Left ventricle myocardium inferior (tissue), 1 donor: ENCODE measurements around the gene RBM19. TPM values are rescaled to one million over a fixed set of nuclear protein-coding genes. Genes with fewer than 3 reads are reported as not detected.
"Not testable (repeated sequence)": the region's sequence is repeated elsewhere in the genome, so short reads cannot be mapped to it uniquely, and the experiment has no call there.

ENCODE experiments used
- DNase-seq: peaks from one replicate; pipeline ENCODE4 v3.0.0-alpha.2; 2020
- H3K27ac ChIP-seq: fragments of 200-600 bp; replicated peaks from 2 replicates; pipeline ENCODE4 v1.8.0; 2021
- H3K27me3 ChIP-seq: fragments of 200-600 bp; 2 replicates; pipeline ENCODE4 v1.8.0; 2021; ENCODE audit warnings: low read depth
- H3K36me3 ChIP-seq: fragments of 200-600 bp; 2 replicates; pipeline ENCODE4 v1.8.0; 2021
- H3K4me1 ChIP-seq: fragments of 200-600 bp; 2 replicates; pipeline ENCODE4 v1.8.0; 2021
- H3K4me3 ChIP-seq: fragments of 200-600 bp; 2 replicates; pipeline ENCODE4 v1.8.0; 2021; ENCODE audit warnings: mild to moderate bottlenecking, moderate library complexity
- H3K9me3 ChIP-seq: fragments of 200-600 bp; replicated peaks from 2 replicates; pipeline ENCODE4 v1.8.0; 2021
- intact Hi-C: fragments of 100-400 bp; cut with micrococcal nuclease; formaldehyde crosslinking; loops from one replicate; pipeline ENCODE4 v1.11.0; 2022
- total RNA-seq: library from RNA; stranded (reverse); fragmentation: NEBNext Ultra II Directional; extraction: Animal tissue kit (Norgen Biotek cat#: 25700); gene quantifications from one replicate; pipeline ENCODE4 v1.2.1, GENCODE V29; 2021
- TF ChIP-seq, protein P1 (sequence below): fragments of 200-600 bp; IDR thresholded peaks from 2 replicates; pipeline ENCODE4 v1.8.0; 2021; ENCODE audit warnings: antibody characterized with exemption, mild to moderate bottlenecking, borderline replicate concordance
- donor health status: DM: no; HTN: yes; CAD: no; lungs with severe emphysema.

The RBM19 gene
- total RNA-seq, 1 donor from 2014 or later, result 18.9 TPM

DNA sequence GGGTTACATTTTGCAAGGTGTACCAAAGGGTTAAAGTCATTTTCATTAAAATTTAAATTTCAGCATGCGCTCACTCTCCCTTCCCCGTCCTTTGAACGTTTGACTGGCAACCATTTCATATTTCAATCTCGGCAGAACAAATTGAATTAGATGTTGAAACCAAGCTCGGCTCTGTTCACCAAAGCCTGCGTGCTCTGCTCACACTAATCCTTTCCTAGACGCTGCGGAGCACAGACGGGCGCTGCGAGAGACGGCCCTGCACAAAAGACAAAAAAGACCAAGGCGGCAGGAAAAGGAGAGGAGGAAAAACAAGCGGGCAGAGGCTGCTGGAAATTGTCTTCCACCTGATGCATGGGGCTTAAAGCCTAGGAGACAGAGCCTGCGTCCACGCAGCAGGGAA lies 149.3 kb downstream of the RBM19 start:
- Histone ChIP-seq H3K27ac (no peak overlapping the region), H3K36me3 (peaks cover 17% of the 10 kb centered on the region), H3K27me3 (no peaks in the 10 kb centered on the region), H3K4me1 (no peaks in the 10 kb centered on the region), H3K9me3 (peaks cover 4% of the 10 kb centered on the region), H3K4me3 (no peak overlapping the region)
- TF ChIP-seq, protein P1, sequence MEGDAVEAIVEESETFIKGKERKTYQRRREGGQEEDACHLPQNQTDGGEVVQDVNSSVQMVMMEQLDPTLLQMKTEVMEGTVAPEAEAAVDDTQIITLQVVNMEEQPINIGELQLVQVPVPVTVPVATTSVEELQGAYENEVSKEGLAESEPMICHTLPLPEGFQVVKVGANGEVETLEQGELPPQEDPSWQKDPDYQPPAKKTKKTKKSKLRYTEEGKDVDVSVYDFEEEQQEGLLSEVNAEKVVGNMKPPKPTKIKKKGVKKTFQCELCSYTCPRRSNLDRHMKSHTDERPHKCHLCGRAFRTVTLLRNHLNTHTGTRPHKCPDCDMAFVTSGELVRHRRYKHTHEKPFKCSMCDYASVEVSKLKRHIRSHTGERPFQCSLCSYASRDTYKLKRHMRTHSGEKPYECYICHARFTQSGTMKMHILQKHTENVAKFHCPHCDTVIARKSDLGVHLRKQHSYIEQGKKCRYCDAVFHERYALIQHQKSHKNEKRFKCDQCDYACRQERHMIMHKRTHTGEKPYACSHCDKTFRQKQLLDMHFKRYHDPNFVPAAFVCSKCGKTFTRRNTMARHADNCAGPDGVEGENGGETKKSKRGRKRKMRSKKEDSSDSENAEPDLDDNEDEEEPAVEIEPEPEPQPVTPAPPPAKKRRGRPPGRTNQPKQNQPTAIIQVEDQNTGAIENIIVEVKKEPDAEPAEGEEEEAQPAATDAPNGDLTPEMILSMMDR, result no peak
- intact Hi-C loops, result no loop called here
- DNase-seq, result no peak

DNA sequence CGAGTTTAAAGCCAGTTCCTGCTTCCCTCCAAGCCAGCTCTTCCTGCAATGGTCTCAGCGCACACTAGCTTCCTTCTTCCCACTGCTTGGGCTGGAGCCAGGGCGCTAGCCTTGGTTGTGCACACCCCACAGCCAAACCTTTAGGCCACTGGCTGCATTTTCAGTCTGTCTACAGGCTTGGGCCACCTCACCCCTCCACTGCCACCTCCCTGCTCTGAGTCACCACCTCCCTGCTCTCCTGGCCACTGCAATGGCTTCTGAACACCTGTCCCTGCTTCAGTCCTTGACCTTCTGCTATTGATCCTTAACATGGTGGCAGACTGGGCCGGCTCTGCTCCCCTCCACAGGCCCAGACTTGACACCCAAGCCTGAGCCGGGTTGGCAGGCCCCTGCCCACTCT lies 151.1 kb downstream of the RBM19 start:
- DNase-seq, result no peak
- Histone ChIP-seq H3K27me3 (no peaks in the 10 kb centered on the region), H3K4me1 (no peaks in the 10 kb centered on the region), H3K4me3 (no peak overlapping the region), H3K36me3 (peaks cover 21% of the 10 kb centered on the region), H3K9me3 (peaks cover 12% of the 10 kb centered on the region), H3K27ac (no peak overlapping the region)
- TF ChIP-seq, protein P1, result no peak
- intact Hi-C loops, result no loop called here

DNA sequence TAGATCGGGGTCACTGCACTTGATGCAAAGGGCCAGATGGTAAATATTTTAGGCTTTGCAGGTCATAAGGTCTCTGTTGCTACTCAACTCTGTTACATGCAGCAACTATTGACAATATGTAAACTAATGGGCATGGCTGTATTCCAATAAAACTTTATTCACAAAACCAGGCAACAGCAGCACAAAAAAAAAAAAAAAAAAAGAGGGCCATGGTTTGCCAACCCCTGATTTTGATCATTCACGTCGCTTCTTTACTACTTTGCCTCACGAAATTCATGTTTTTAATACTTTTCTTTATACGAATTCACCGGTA lies 152.9 kb downstream of the RBM19 start:
- Histone ChIP-seq H3K36me3 (peaks cover 21% of the 10 kb centered on the region), H3K27ac (no peak overlapping the region), H3K4me1 (no peaks in the 10 kb centered on the region), H3K4me3 (no peak overlapping the region), H3K27me3 (no peaks in the 10 kb centered on the region), H3K9me3 (peaks cover 12% of the 10 kb centered on the region)
- intact Hi-C loops, result no loop called here
- TF ChIP-seq, protein P1, result no peak
- no peak for DNase-seq

DNA sequence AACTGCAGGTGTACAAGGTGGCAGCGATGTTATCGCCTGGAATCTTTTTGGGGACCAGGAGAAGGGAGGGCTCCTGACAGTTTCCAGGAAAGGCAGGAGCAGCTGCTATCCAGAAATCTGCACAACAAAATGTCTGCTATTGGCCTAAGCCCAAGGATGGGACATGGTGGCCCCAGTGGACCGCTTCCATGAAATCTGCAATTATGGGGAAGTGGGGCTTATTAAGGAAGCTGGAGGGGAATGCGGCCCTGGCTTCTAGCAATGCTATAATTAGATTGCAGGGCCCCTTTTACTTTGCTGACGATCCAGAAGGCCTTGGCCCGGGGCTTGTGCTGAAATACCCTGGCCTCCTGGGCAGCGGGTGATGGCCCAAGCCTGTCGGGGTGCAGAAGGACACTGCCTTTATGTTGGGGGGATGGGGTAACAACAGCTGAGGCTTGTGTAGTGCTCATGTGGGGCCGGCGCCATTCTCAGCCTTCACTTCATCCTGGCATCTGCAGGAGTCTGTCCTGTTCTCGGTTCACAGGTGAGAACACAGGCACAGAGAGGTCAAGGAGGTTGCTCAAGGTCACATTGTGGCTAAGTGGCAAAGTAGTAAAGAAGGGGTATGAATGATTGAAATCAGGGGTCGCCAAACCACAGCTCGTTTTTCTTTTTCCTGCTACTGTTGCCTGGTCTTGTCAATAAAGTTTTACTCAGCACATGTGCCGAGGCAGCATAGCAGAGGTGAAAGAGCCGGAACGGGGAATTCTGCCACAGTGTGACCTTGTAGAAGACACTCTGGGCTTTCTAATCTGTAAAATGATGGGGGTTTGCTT lies 153.5 kb downstream of the RBM19 start:
- no peak overlapping the region for H3K27ac ChIP-seq
- H3K4me1 ChIP-seq, result no peaks in the 10 kb centered on the region
- no peak overlapping the region for H3K4me3 ChIP-seq
- DNase-seq, result no peak
- intact Hi-C loops, result no loop called here
- peaks cover 12% of the 10 kb centered on the region for H3K9me3 ChIP-seq
- H3K27me3 ChIP-seq, result no peaks in the 10 kb centered on the region
- TF ChIP-seq, protein P1, result no peak
- peaks cover 18% of the 10 kb centered on the region for H3K36me3 ChIP-seq

DNA sequence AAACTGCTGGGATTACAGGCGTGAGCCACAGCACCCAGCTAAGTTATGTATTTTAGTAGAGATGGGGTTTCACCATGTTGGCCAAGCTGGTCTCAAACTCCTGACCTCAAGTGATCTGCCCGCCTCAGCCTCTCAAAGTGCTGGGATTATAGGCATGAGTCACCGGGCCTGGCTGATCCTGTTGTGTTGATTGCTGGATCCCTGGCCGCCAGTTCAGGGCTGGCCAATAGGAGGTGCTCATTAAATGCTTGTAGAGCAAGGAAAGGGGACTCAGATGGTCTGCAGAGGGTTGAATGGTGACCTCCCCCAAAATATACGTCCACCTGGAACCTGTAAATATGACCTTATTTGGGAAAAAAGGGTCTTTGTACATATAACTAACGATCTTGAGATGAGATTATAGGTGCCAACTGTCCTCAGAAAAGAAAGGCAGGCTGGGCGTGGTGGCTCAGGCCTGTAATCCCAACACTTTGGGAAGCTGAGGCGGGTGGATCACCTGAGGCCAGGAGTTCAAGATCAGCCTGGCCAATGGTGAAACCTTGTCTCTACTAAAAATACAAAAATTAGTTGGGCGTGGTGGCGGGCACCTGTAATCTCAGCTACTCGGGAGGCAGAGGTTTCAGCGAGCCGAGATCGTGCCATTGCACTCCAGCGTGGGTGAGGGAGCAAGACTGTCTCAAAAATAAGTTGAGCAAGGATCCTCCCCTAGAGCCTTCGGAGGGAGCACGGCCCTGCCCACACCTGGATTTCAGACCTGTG lies 156.5 kb downstream of the RBM19 start:
- H3K9me3 ChIP-seq, result peaks cover 27% of the 10 kb centered on the region
- intact Hi-C loops, H3K27me3 ChIP-seq, H3K27ac ChIP-seq, H3K4me3 ChIP-seq, H3K4me1 ChIP-seq, H3K36me3 ChIP-seq, DNase-seq: not testable (repeated sequence)
